Measurements from ENCODE around the gene TIMM23.

- TF ChIP-seq SMAD3 (CRISPR knock-in tag; IDR thresholded peaks at IDR 0.05; ENCODE audit: borderline replicate concordance) (no peak), CTCF (IDR thresholded peaks at IDR 0.05) (no peak), USF1 (CRISPR knock-in tag; IDR thresholded peaks at IDR 0.05) (no peak), ZNF219 (CRISPR knock-in tag; IDR thresholded peaks at IDR 0.05; ENCODE audit: borderline replicate concordance) (no peak), TCF7 (CRISPR knock-in tag; IDR thresholded peaks at IDR 0.05; ENCODE audit: low read depth) (no peak)
Observed at GRCh38 chr10:46002916-46003693, 30.8 kb downstream of the TIMM23 start.

Measured in WTC11 (cell line).